ENCODE data around the gene ANO4. TPM values are rescaled to one million over a fixed set of nuclear protein-coding genes. Genes with fewer than 3 reads are reported as not detected.

ANO4 gene
- total and polyA plus RNA-seq, 2 of the 8 experiments (the other 6 are each of a cell fraction or from before 2014, with no cell fraction given): 1.1 to 3.4 TPM

DNA sequence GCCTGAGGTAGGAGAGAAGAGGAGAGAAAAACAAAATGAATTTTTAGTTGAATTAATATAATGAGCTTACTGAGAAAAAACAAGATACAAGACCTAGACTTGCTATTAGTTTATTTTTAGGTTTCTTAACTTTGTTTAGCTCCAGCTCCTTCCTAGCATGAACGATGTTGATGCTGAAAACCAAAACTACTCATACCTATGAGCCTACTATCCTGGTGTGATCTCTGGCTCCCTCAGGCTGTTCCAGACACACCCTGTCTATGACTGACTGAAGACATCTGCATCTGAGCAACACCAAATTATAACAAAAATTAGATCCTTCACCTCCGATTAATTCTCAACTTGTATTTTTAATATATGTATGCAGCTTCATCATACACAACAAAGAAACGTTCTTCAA, 225.1 kb downstream of the ANO4 start:
- Histone ChIP-seq H3K9me3 (ENCODE audit: insufficient read depth in 2 of 2, low read depth in 1 of 2, low read length in 1 of 2) (no peaks in the 10 kb centered on the region), H3K23ac (ENCODE audit: insufficient read length) (no peak overlapping the region), H3K4me3 (ENCODE audit: extremely low read depth in 1 of 4, insufficient read depth in 2 of 4, low read depth in 3 of 4, low read length in 4 of 4) (no peak overlapping the region), H3K23me2 (ENCODE audit: low read depth, low read length) (no peaks in the 10 kb centered on the region), H2BK5ac (ENCODE audit: low read depth, low read length) (no peak overlapping the region), H3K36me3 (ENCODE audit: control insufficient read depth in 2 of 4, insufficient read depth in 4 of 4, low read length in 3 of 4) (no peaks in the 10 kb centered on the region; a peak in 1 of 8 replicates), H4K91ac (replicated peaks; ENCODE audit: insufficient read length, low read length) (no peak overlapping the region), H3K27me3 (replicated peaks in 1 of 4; ENCODE audit: control insufficient read depth in 3 of 4, extremely low read depth in 1 of 4, insufficient read depth in 3 of 4, low read length in 3 of 4) (no peaks in the 10 kb centered on the region), H4K5ac (ENCODE audit: insufficient read length, low read depth, low read length) (no peak overlapping the region), H4K20me1 (replicated peaks in 1 of 2; ENCODE audit: control insufficient read depth in 1 of 2, insufficient read depth in 2 of 2, low read length in 2 of 2) (no peaks in the 10 kb centered on the region), H2AK5ac (ENCODE audit: low read depth, low read length) (no peak overlapping the region), H3K4ac (replicated peaks; ENCODE audit: insufficient read length, low read depth, low read length) (no peak overlapping the region), H2BK20ac (ENCODE audit: low read length) (no peak overlapping the region), H3K14ac (ENCODE audit: insufficient read length) (no peak overlapping the region), H2BK12ac (ENCODE audit: low read depth, low read length) (no peak overlapping the region), H3K56ac (replicated peaks; ENCODE audit: insufficient read length, low read depth, low read length) (no peak overlapping the region), H4K8ac (ENCODE audit: extremely low read depth, insufficient read depth, low read length) (no peak overlapping the region), H2BK120ac (replicated peaks; ENCODE audit: low read depth, low read length) (no peak overlapping the region), H2AFZ (ENCODE audit: low read length) (no peak overlapping the region), H3K79me1 (ENCODE audit: low read depth, low read length) (no peaks in the 10 kb centered on the region), H2BK15ac (ENCODE audit: low read length) (no peak overlapping the region), H3K9ac (replicated peaks in 1 of 4; ENCODE audit: extremely low read depth in 1 of 4, low read depth in 3 of 4, low read length in 3 of 4) (no peak overlapping the region), H3K4me1 (replicated peaks in 1 of 4; ENCODE audit: control insufficient read depth in 3 of 4, insufficient read depth in 4 of 4, low read length in 3 of 4) (no peaks in the 10 kb centered on the region), H3K18ac (ENCODE audit: extremely low read depth, low read length) (no peak overlapping the region), H3K4me2 (ENCODE audit: insufficient read depth in 1 of 2, low read depth in 2 of 2, low read length in 2 of 2) (no peak overlapping the region), H3K27ac (ENCODE audit: low read depth, low read length) (no peak overlapping the region), H3K79me2 (ENCODE audit: control insufficient read depth in 1 of 2, insufficient read depth in 2 of 2, low read length in 2 of 2) (no peaks in the 10 kb centered on the region)
- CTCF ChIA-PET (ENCODE audit: partially characterized antibody): interaction anchor here (1.3 kb wide), 1 partner anchor 25 kb away, joined by 5 read pairs; no protein-coding TSS in a partner anchor
- POLR2A ChIA-PET (ENCODE audit: partially characterized antibody): no interaction called here
- no peak for DNase-seq (ENCODE audit: low read depth in 1 of 2, low spot score in 2 of 2)
- no peak for TF ChIP-seq RAD21 (IDR thresholded peaks at IDR 0.05 in 1 of 2, conservative IDR thresholded peaks at IDR 0.05 in 1 of 2; ENCODE audit: low read depth in 2 of 2, low read length in 2 of 2)
- no peak for TF ChIP-seq FOSL1 (IDR thresholded peaks at IDR 0.05; ENCODE audit: insufficient read depth, low read depth, low read length)
- no peak for TF ChIP-seq SP4 (IDR thresholded peaks at IDR 0.05; ENCODE audit: low read length)
- no peak for TF ChIP-seq MAFK (IDR thresholded peaks at IDR 0.05; ENCODE audit: low read depth, low read length)
- no peak for TF ChIP-seq POLR2AphosphoS5 (IDR thresholded peaks at IDR 0.05; ENCODE audit: low read depth, low read length)
- no peak for TF ChIP-seq CHD2 (IDR thresholded peaks at IDR 0.05; ENCODE audit: low read length)
- no peak for TF ChIP-seq POU5F1 (IDR thresholded peaks at IDR 0.05; ENCODE audit: low read depth, low read length)
- no peak for TF ChIP-seq GTF2F1 (IDR thresholded peaks at IDR 0.05; ENCODE audit: borderline replicate concordance, low read depth, low read length)
- no peak for TF ChIP-seq HDAC2 (IDR thresholded peaks at IDR 0.05; ENCODE audit: borderline replicate concordance in 1 of 2, low read depth in 2 of 2, low read length in 2 of 2)
- TF ChIP-seq, protein P1, sequence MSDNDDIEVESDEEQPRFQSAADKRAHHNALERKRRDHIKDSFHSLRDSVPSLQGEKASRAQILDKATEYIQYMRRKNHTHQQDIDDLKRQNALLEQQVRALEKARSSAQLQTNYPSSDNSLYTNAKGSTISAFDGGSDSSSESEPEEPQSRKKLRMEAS (IDR thresholded peaks at IDR 0.05): no peak
- TF ChIP-seq SP1 (IDR thresholded peaks at IDR 0.05; ENCODE audit: low read depth, low read length): no peak
- no peak for TF ChIP-seq BCL11A (IDR thresholded peaks at IDR 0.05; ENCODE audit: low read depth in 2 of 2, low read length in 2 of 2)
- no peak for TF ChIP-seq CTBP2 (IDR thresholded peaks at IDR 0.05; ENCODE audit: borderline replicate concordance, insufficient read depth, insufficient read length, low read length)
- no peak for TF ChIP-seq POLR2A (IDR thresholded peaks at IDR 0.05; ENCODE audit: control extremely low read depth in 1 of 2, low read depth in 2 of 2, low read length in 2 of 2)
- TF ChIP-seq RXRA (IDR thresholded peaks at IDR 0.05; ENCODE audit: insufficient read depth, low read depth, low read length): no peak
- FAIRE-seq: peak; percentile 13
- WGBS, 2 experiments (ENCODE audit: extremely low coverage in 1 of 2, insufficient coverage in 1 of 2, insufficient read length in 1 of 2, insufficient replicate concordance in 2 of 2, low coverage in 1 of 2, low lambda C conversion rate in 2 of 2, missing lambda C conversion rate in 1 of 2): 96% methylated on average over 3 of the region's 3 CpGs; no CpG with 5 or more reads in 1 of the 2 experiments
